Naive B cell (primary cell): Measurements from ENCODE around the gene ENPP7. TPM values are rescaled to one million over a fixed set of nuclear protein-coding genes. Genes with fewer than 3 reads are reported as not detected.

Source experiments
- ATAC-seq, 2 donors: fragments of 150-1000 bp; cut with Tn5 transposase; 2 replicates each; pipeline ENCODE4 v1.10.0; 2021; ENCODE audit warnings: low read depth in 2 of 2, mild to moderate bottlenecking in 2 of 2, moderate library complexity in 2 of 2
- DNase-seq: peaks from one replicate; pipeline ENCODE4 v3.0.0; 2022
- H3K27ac Mint-ChIP-seq, 6 donors: one replicate each; pipeline ENCODE4 v1.8.0; 2020 to 2022; ENCODE audit warnings: mild to moderate bottlenecking in 6 of 6, mixed read lengths in 6 of 6, moderate library complexity in 5 of 6, inconsistent platforms in 2 of 6
- H3K27me3 Mint-ChIP-seq, 3 donors: one replicate each; pipeline ENCODE4 v1.8.0; 2021 to 2022; ENCODE audit warnings: mixed read lengths in 3 of 3, mild to moderate bottlenecking in 1 of 3
- H3K36me3 Mint-ChIP-seq, 2 donors: one replicate each; pipeline ENCODE4 v1.8.0; 2020 to 2022; ENCODE audit warnings: mixed read lengths in 2 of 2, inconsistent platforms in 1 of 2, mild to moderate bottlenecking in 1 of 2
- H3K4me1 Mint-ChIP-seq, 3 donors: one replicate each; pipeline ENCODE4 v1.8.0; 2020 to 2022; ENCODE audit warnings: mixed read lengths in 3 of 3, inconsistent platforms in 1 of 3, mild to moderate bottlenecking in 1 of 3, moderate library complexity in 1 of 3
- H3K4me3 Mint-ChIP-seq, 8 donors: one replicate each; pipeline ENCODE4 v1.8.0; 2020 to 2022; ENCODE audit warnings: mild to moderate bottlenecking in 8 of 8, mixed read lengths in 8 of 8, moderate library complexity in 8 of 8, inconsistent platforms in 2 of 8
- H3K9me3 Mint-ChIP-seq, 7 donors: one replicate each; pipeline ENCODE4 v1.8.0; 2020 to 2022; ENCODE audit warnings: mixed read lengths in 7 of 7, mild to moderate bottlenecking in 5 of 7, inconsistent platforms in 2 of 7, moderate library complexity in 1 of 7
- polyA plus RNA-seq, 6 donors: library from polyadenylated mRNA; unstranded; fragments of 300-500 nt; fragmentation: Illumina TruSeq; gene quantifications; one replicate each; pipeline ENCODE4 v1.2.3, GENCODE V29; 2021; ENCODE audit warnings: low read depth in 6 of 6

The ENPP7 gene
- polyA plus RNA-seq, 6 donors from 2014 or later: 0.13 to 0.32 (median 0.19) TPM; not detected in 3

- Mint-ChIP-seq H3K36me3 (peaks cover 0 to 7% of the 10 kb centered on the region in 2 donors), H3K4me1 (peaks cover 1 to 7% (median 6%) of the 10 kb centered on the region in 3 donors), H3K4me3 (peak overlapping the region in 1 of 8 donors; percentile 20), H3K9me3 (no peaks in the 10 kb centered on the region), H3K27ac (no peak overlapping the region), H3K27me3 (peaks cover 24 to 58% (median 57%) of the 10 kb centered on the region in 3 donors)
- ATAC-seq (no peak), DNase-seq (no peak)
These were observed 10.6 kb downstream of the ENPP7 start for GRCh38 chr17:79741401-79741750.

- Mint-ChIP-seq H3K4me3 (peak overlapping the region in 2 of 8 donors; percentile 41 to 49), H3K27me3 (peaks cover 26 to 62% (median 60%) of the 10 kb centered on the region in 3 donors), H3K4me1 (peaks cover 1 to 12% (median 5%) of the 10 kb centered on the region in 3 donors), H3K36me3 (peaks cover 0 to 7% of the 10 kb centered on the region in 2 donors), H3K27ac (no peak overlapping the region), H3K9me3 (no peaks in the 10 kb centered on the region)
- DNase-seq (peak; percentile 70), ATAC-seq (peak; percentile 58 to 60)
These were observed 11.2 kb downstream of the ENPP7 start for GRCh38 chr17:79741751-79742588.

DNA sequence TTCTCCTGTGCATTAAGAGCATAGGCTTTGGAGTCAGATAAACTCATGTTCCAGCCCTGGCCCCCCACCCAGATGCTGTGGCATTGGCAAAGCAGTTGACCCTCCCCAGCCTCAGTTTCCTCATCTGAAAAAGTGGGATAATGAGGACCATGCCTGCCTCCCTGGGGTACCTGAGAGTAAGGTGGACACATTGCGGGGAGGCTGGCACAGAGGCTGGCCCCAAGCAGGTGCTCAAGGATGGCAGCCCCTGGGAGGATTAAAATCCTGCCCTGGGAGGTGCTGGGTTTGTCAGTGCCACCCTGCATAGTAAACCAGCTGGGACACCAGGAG is 11.8 kb downstream of the ENPP7 start:
- Mint-ChIP-seq H3K27ac (no peak overlapping the region), H3K4me1 (peaks cover 6 to 14% (median 7%) of the 10 kb centered on the region in 3 donors), H3K4me3 (peak overlapping the region in 1 of 8 donors; percentile 41), H3K36me3 (peaks cover 0 to 7% of the 10 kb centered on the region in 2 donors), H3K27me3 (peaks cover 29 to 65% (median 61%) of the 10 kb centered on the region in 3 donors), H3K9me3 (no peaks in the 10 kb centered on the region)
- ATAC-seq: no peak
- DNase-seq: no peak

DNA sequence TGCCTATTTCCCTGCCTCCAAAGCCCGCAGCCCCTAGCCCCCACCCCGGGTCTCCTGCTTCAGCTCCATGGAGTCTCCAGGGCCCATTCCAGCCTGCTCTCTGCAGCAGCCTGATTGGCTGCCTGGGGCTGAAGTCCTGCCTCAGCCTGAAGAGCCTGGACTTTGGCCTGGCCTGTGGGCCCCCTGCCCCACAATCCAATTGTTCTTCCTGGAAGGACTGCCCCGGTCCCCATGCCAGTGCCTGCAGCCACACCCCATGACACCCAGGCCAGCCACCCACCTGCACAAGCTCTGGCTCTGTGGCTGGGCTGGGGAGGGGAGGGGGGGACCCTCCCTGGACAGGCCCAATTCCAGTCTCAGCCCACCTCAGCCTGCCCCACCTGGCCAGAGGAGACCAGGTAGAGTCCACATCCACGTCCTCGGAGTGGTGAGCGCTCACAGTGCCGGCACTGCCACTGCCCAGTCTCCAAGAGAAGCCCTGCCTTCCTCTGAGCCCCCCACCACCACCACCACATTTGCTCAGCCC is 12.3 kb downstream of the ENPP7 start:
- Mint-ChIP-seq H3K27me3 (peaks cover 32 to 65% (median 61%) of the 10 kb centered on the region in 3 donors), H3K9me3 (peaks cover 0 to 1% (median 0%) of the 10 kb centered on the region in 7 donors), H3K36me3 (peaks cover 0 to 7% of the 10 kb centered on the region in 2 donors), H3K4me1 (peaks cover 10 to 18% (median 12%) of the 10 kb centered on the region in 3 donors), H3K27ac (no peak overlapping the region), H3K4me3 (peak overlapping the region in 1 of 8 donors; percentile 19)
- DNase-seq (no peak), ATAC-seq (no peak)

DNA sequence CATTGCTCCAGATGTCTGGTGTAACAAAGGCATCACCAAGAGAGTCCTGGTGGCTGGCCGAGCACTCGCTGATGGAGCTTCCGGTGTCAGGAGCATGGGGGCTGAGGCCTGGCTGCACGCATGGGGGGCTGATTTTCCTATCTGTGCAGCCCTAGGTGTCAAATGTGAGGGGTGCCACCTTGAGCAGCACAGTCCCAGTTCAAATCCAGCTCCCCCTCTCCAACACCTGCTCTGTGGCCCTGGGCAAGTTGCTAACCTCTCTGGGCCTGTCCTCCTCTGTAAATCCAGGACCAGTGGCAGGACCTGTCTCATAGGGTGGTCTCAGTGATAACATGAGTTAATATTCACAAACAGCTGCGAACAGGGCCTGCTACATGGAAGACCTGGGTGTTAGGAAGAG is 12.9 kb downstream of the ENPP7 start:
- Mint-ChIP-seq H3K4me1 (peaks cover 11 to 18% (median 13%) of the 10 kb centered on the region in 3 donors), H3K4me3 (peak overlapping the region in 1 of 8 donors; percentile 21), H3K36me3 (peaks cover 0 to 7% of the 10 kb centered on the region in 2 donors), H3K27me3 (peaks cover 32 to 60% (median 57%) of the 10 kb centered on the region in 3 donors), H3K9me3 (peaks cover 0 to 1% (median 0%) of the 10 kb centered on the region in 7 donors), H3K27ac (no peak overlapping the region)
- ATAC-seq (no peak), DNase-seq (no peak)

DNA sequence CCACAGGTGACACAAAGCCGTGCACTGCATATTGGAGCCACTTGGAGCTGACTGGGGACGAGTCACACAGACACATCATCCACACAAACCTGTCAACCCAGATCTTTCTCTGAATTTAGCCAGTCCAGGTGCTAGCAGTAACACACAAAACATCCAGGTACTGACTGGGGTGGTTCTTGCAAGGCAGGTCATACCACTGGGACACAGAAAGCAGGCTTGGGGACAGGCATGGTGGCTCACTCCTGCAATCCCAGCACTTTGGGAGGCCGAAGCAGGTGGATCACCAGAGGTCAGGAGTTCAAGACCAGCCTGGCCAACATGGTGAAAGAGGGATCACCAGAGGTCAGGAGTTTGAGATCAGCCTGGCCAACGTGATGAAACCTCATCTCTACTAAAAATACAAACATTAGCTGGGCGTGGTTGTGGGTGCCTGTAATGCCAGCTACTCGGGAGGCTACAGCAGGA is 14.9 kb downstream of the ENPP7 start:
- peak overlapping the region in 7 of 8 donors; percentile 13 to 68 (median 50) for H3K4me3 Mint-ChIP-seq
- H3K4me1 Mint-ChIP-seq: peaks cover 11 to 18% (median 13%) of the 10 kb centered on the region in 3 donors
- H3K27me3 Mint-ChIP-seq: peaks cover 18 to 47% (median 38%) of the 10 kb centered on the region in 3 donors
- no peaks in the 10 kb centered on the region for H3K36me3 Mint-ChIP-seq
- ATAC-seq (no peak), DNase-seq (no peak)
- H3K9me3 Mint-ChIP-seq: peaks cover 0 to 1% (median 0%) of the 10 kb centered on the region in 7 donors
- H3K27ac Mint-ChIP-seq: peak overlapping the region in 1 of 6 donors; percentile 47

DNA sequence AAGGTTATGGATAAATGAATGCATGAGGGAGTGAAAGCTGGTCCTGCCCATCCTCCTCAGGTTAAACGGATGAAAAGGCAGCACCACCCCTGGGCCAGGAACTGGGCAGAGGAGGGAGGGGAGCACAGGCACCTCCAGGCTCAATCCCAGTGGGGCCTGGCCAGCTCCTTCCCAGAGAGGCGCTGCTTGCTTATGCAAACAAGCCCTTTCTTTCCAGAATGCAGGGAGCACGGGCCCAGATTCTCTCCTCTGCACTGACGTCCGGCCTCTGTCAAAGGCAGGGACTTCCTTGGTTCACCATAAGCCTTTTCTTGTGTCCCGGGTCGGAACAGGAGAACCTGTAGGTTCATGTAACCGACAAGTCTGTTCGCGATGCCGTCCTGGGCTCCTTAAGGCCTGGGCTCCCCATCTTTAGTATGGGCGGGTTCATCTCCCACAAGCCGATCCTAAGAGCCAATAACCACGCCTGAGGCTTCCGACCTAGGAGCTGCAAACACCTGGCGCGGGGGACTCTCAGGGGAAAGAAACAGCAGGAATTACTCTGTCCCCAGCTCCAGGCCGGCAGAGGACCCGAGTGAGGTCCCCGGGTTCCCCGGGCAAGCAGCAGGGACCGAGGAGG is 16.3 kb downstream of the ENPP7 start:
- H3K27ac Mint-ChIP-seq: peak overlapping the region in 2 of 6 donors; percentile 32 to 44
- ATAC-seq (no peak), DNase-seq (no peak)
- H3K27me3 Mint-ChIP-seq: peaks cover 30 to 49% (median 43%) of the 10 kb centered on the region in 3 donors
- peaks cover 0 to 1% (median 0%) of the 10 kb centered on the region in 7 donors for H3K9me3 Mint-ChIP-seq
- no peaks in the 10 kb centered on the region for H3K36me3 Mint-ChIP-seq
- peak overlapping the region in 5 of 8 donors; percentile 16 to 58 (median 50) for H3K4me3 Mint-ChIP-seq
- H3K4me1 Mint-ChIP-seq: peaks cover 11 to 20% (median 13%) of the 10 kb centered on the region in 3 donors

GRCh38 chr17:79747508-79748294 is 17.0 kb downstream of the ENPP7 start:
- peaks cover 11 to 24% (median 13%) of the 10 kb centered on the region in 3 donors for H3K4me1 Mint-ChIP-seq
- DNase-seq: no peak
- H3K9me3 Mint-ChIP-seq: peaks cover 0 to 1% (median 0%) of the 10 kb centered on the region in 7 donors
- no peaks in the 10 kb centered on the region for H3K36me3 Mint-ChIP-seq
- H3K27me3 Mint-ChIP-seq: peaks cover 35 to 45% (median 40%) of the 10 kb centered on the region in 3 donors
- H3K27ac Mint-ChIP-seq: peak overlapping the region in 1 of 6 donors; percentile 28
- no peak for ATAC-seq
- H3K4me3 Mint-ChIP-seq: peak overlapping the region in 5 of 8 donors; percentile 50 to 80 (median 58)

- ATAC-seq: no peak
- no peaks in the 10 kb centered on the region for H3K36me3 Mint-ChIP-seq
- peaks cover 35 to 51% (median 35%) of the 10 kb centered on the region in 3 donors for H3K27me3 Mint-ChIP-seq
- no peak overlapping the region for H3K4me3 Mint-ChIP-seq
- H3K4me1 Mint-ChIP-seq: peaks cover 11 to 24% (median 13%) of the 10 kb centered on the region in 3 donors
- no peak overlapping the region for H3K27ac Mint-ChIP-seq
- DNase-seq: no peak
- peaks cover 0 to 1% (median 0%) of the 10 kb centered on the region in 7 donors for H3K9me3 Mint-ChIP-seq
These were observed 17.8 kb downstream of the ENPP7 start for GRCh38 chr17:79748295-79749099.

- no peaks in the 10 kb centered on the region for H3K36me3 Mint-ChIP-seq
- H3K27ac Mint-ChIP-seq: no peak overlapping the region
- no peak for DNase-seq
- ATAC-seq: no peak
- peaks cover 11 to 24% (median 13%) of the 10 kb centered on the region in 3 donors for H3K4me1 Mint-ChIP-seq
- H3K4me3 Mint-ChIP-seq: no peak overlapping the region
- peaks cover 0 to 1% (median 0%) of the 10 kb centered on the region in 7 donors for H3K9me3 Mint-ChIP-seq
- peaks cover 35 to 54% (median 37%) of the 10 kb centered on the region in 3 donors for H3K27me3 Mint-ChIP-seq
These were observed 18.5 kb downstream of the ENPP7 start for GRCh38 chr17:79749156-79749815.

DNA sequence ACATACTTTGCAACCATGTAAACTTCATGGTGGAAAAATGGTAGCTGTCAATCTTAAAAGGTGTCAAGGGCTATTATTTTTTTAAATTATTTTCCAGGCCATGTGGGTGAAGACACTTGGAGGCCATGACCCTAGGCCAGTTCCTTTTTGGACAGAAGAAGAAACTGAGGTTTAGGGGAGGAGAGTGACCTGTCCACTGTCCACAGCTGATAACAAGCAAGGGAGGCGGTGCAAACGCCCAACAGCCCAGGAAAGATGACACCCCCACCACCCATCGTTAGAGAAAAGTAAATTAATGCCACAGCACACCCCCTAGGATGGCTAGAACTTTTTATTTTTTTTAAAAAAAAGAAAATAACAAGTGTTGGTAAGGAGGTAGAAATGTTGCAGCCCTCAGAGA is 19.2 kb downstream of the ENPP7 start:
- no peak for ATAC-seq
- H3K9me3 Mint-ChIP-seq: peaks cover 0 to 1% (median 0%) of the 10 kb centered on the region in 7 donors
- no peak overlapping the region for H3K4me3 Mint-ChIP-seq

More for the DNA sequence above, 19.2 kb downstream of the ENPP7 start:
- Mint-ChIP-seq H3K36me3 (no peaks in the 10 kb centered on the region), H3K27me3 (peaks cover 35 to 59% (median 41%) of the 10 kb centered on the region in 3 donors), H3K27ac (no peak overlapping the region), H3K4me1 (peaks cover 11 to 24% (median 13%) of the 10 kb centered on the region in 3 donors)
- DNase-seq: no peak
